Right lobe of liver (tissue), 6 donors: ENCODE results near the gene ARL6IP5. TPM values are rescaled to one million over a fixed set of nuclear protein-coding genes. Genes with fewer than 3 reads are reported as not detected.

Source experiments
- ATAC-seq, 4 donors: fragments of 200-7000 bp; cut with Tn5 transposase; one replicate each; pipeline ENCODE4 v1.9.1; 2020; ENCODE audit warnings: mild to moderate bottlenecking in 4 of 4, moderate library complexity in 4 of 4
- DNase-seq, 3 donors: peaks; one replicate each; pipeline ENCODE4 v3.0.0-alpha.2; 2020
- H3K27ac ChIP-seq, 3 donors: fragments of 200-600 bp; one replicate each; pipeline ENCODE4 v1.8.0; 2022
- H3K27me3 ChIP-seq, 2 donors: fragments of 200-600 bp; one replicate each; pipeline ENCODE4 v1.8.0; 2022
- H3K36me3 ChIP-seq, 4 donors: fragments of 200-600 bp; sonication (generic) in 1 of 4; one replicate each; pipeline versions ENCODE4 v1.5.1 to v1.8.0; 2017 to 2022; ENCODE audit warnings: control low read depth in 1 of 4
- H3K4me1 ChIP-seq, 4 donors: fragments of 200-600 bp; sonication (generic) in 1 of 4; one replicate each; pipeline versions ENCODE4 v1.5.1 to v1.8.0; 2017 to 2022; ENCODE audit warnings: control low read depth in 1 of 4
- H3K4me3 ChIP-seq, 3 donors: fragments of 200-600 bp; one replicate each; pipeline ENCODE4 v1.8.0; 2022
- H3K9me3 ChIP-seq, 4 donors: fragments of 200-600 bp; sonication (generic) in 1 of 4; one replicate each; pipeline versions ENCODE4 v1.5.1 to v1.8.0; 2017 to 2022; ENCODE audit warnings: control low read depth in 1 of 4
- POLR2A ChIP-seq: fragments of 450-650 bp; IDR thresholded peaks from one replicate; pipeline ENCODE4 v1.6.1; 2017; ENCODE audit warnings: antibody characterized with exemption, mild to moderate bottlenecking
- WGBS: methylation state at CpG from one replicate; pipeline ENCODE4 v1.1.6; 2018; ENCODE audit warnings: low coverage, low lambda C conversion rate; ENCODE audit not compliant: insufficient coverage; ENCODE audit errors: missing lambda C conversion rate; 5-methylcytosine and 5-hydroxymethylcytosine counted together
- intact Hi-C, 2 donors: fragments of 100-400 bp; cut with DNase I; formaldehyde crosslinking; loops; one replicate each; pipeline versions ENCODE4 v1.11.2 to v1.14.1; 2022
- total RNA-seq, 6 experiments: library from RNA; depleted of rRNA in 2 of 6; stranded (reverse); fragments of >200 nt in 2 of 6; fragmentation: NEBNext Ultra II Directional in 3 of 6; extraction: Animal tissue kit (Norgen Biotek cat#: 25700) in 3 of 6; gene quantifications; one replicate each; pipeline versions ENCODE4 v1.1.0 to v1.2.4, GENCODE V29; 2016 to 2023
- TF ChIP-seq, protein P1 (sequence below), 4 donors: fragments of 200-600 bp in 3 of 4; fragments of 450-650 bp in 1 of 4; IDR thresholded peaks; one replicate each; pipeline versions ENCODE4 v1.5.1 to v1.8.0; 2016 to 2022; ENCODE audit warnings: antibody characterized with exemption in 4 of 4, mild to moderate bottlenecking in 2 of 4
- donor health status: DM: no; HTN: yes; CAD: no.
- donor health status: DM: no; HTN: no; CAD: no.
- donor health status: DM: no; HTN: no; CAD: no.
- donor health status: DM: no; HTN: yes; CAD: no.
- donor health status: DM: no; HTN: yes; CAD: no.

The ARL6IP5 gene
- total RNA-seq, 6 experiments from 2014 or later, result 25.6 to 48.8 (median 36.3) TPM

- TF ChIP-seq POLR2A, result no peak
- TF ChIP-seq, protein P1, sequence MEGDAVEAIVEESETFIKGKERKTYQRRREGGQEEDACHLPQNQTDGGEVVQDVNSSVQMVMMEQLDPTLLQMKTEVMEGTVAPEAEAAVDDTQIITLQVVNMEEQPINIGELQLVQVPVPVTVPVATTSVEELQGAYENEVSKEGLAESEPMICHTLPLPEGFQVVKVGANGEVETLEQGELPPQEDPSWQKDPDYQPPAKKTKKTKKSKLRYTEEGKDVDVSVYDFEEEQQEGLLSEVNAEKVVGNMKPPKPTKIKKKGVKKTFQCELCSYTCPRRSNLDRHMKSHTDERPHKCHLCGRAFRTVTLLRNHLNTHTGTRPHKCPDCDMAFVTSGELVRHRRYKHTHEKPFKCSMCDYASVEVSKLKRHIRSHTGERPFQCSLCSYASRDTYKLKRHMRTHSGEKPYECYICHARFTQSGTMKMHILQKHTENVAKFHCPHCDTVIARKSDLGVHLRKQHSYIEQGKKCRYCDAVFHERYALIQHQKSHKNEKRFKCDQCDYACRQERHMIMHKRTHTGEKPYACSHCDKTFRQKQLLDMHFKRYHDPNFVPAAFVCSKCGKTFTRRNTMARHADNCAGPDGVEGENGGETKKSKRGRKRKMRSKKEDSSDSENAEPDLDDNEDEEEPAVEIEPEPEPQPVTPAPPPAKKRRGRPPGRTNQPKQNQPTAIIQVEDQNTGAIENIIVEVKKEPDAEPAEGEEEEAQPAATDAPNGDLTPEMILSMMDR (IDR thresholded peaks at IDR 0.05), result peak; percentile 86 to 96 (median 94)
- H3K36me3 ChIP-seq, result no peaks in the 10 kb centered on the region
- no peaks in the 10 kb centered on the region for H3K9me3 ChIP-seq
- H3K4me1 ChIP-seq, result no peaks in the 10 kb centered on the region
- intact Hi-C loops, result no loop called here
- 0% methylated on average over 1 of the region's 1 CpG for WGBS
- H3K27ac ChIP-seq, result no peak overlapping the region
- DNase-seq, result peak in 2 of 3 donors; percentile 39 to 72
- H3K27me3 ChIP-seq, result no peaks in the 10 kb centered on the region
- H3K4me3 ChIP-seq, result no peak overlapping the region
- peak; percentile 85 to 91 (median 90) for ATAC-seq
Measured at GRCh38 chr3:69120879-69121464, 36.2 kb downstream of the ARL6IP5 start.

DNA sequence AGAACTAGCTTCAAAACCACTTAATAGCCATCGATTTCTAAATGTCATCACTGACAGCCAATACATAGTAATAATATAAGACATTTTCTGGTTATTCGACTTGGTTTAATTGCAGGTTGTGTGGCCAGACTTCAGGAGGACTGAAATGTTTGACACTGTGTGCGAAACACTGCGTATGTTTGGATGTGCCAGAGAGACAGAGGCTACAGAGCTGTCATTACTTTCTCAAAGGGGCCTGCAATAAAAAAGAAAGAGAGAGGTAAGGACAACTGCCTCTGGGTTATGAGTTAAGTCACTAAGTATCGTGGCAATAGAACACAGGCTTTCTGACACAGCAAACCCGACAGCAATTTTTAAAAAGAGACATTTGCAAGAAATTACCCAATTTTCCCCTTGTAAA is 36.8 kb downstream of the ARL6IP5 start:
- WGBS, result 68% methylated on average over 6 of the region's 6 CpGs
- ATAC-seq, result no peak
- no peak overlapping the region for H3K4me3 ChIP-seq

GRCh38 chr3:69121950-69122349 is 37.2 kb downstream of the ARL6IP5 start:
- no peak for ATAC-seq
- no peak for DNase-seq
- no peak for TF ChIP-seq POLR2A
- TF ChIP-seq, protein P1 (IDR thresholded peaks at IDR 0.05), result no peak
- Histone ChIP-seq H3K27ac (no peak overlapping the region), H3K36me3 (no peaks in the 10 kb centered on the region), H3K4me1 (no peaks in the 10 kb centered on the region), H3K9me3 (no peaks in the 10 kb centered on the region), H3K4me3 (no peak overlapping the region), H3K27me3 (no peaks in the 10 kb centered on the region)
- 55% methylated on average over 8 of the region's 8 CpGs for WGBS
- intact Hi-C loops, result no loop called here

More for the DNA sequence above, 36.8 kb downstream of the ARL6IP5 start:
- intact Hi-C loops, result no loop called here
- TF ChIP-seq POLR2A, result no peak
- TF ChIP-seq, protein P1 (IDR thresholded peaks at IDR 0.05), result no peak
- Histone ChIP-seq H3K4me1 (no peaks in the 10 kb centered on the region), H3K36me3 (no peaks in the 10 kb centered on the region), H3K27ac (no peak overlapping the region), H3K9me3 (no peaks in the 10 kb centered on the region), H3K27me3 (no peaks in the 10 kb centered on the region)
- DNase-seq, result no peak

- DNase-seq (no peak), ATAC-seq (no peak)
- intact Hi-C loops, result no loop called here
- Histone ChIP-seq H3K36me3 (no peaks in the 10 kb centered on the region), H3K4me3 (no peak within 1 kb of the TSS), H3K4me1 (no peaks in the 10 kb centered on the region), H3K9me3 (no peaks in the 10 kb centered on the region), H3K27ac (no peak within 1 kb of the TSS), H3K27me3 (no peaks in the 10 kb centered on the region)
- TF ChIP-seq POLR2A, result no peak
- TF ChIP-seq, protein P1 (IDR thresholded peaks at IDR 0.05), result no peak
- 69% methylated on average over 3 of the region's 3 CpGs for WGBS
Measured at GRCh38 chr3:69122403-69122802, 37.7 kb downstream of the ARL6IP5 start, which contains the start of gene LMOD3. TSS of gene LMOD3 (minus strand) at chr3:69122595. CDS start at chr3:69122386, 209 bp downstream.
